GM12875 (cell line): ENCODE measurements around the gene ERC2.

Experiments used
- H3K4me3 ChIP-seq: one replicate; pipeline ENCODE4 v1.5.1; 2011; ENCODE audit warnings: low read depth, low read length, control low read depth
- TF ChIP-seq, protein P1 (sequence below): IDR thresholded peaks from 2 replicates; pipeline ENCODE4 v1.5.1; 2011; ENCODE audit warnings: low read depth, mild to moderate bottlenecking, control low read depth, inconsistent platforms, low read length, moderate library complexity, borderline replicate concordance; ENCODE audit not compliant: insufficient read depth

ERC2 gene

DNA sequence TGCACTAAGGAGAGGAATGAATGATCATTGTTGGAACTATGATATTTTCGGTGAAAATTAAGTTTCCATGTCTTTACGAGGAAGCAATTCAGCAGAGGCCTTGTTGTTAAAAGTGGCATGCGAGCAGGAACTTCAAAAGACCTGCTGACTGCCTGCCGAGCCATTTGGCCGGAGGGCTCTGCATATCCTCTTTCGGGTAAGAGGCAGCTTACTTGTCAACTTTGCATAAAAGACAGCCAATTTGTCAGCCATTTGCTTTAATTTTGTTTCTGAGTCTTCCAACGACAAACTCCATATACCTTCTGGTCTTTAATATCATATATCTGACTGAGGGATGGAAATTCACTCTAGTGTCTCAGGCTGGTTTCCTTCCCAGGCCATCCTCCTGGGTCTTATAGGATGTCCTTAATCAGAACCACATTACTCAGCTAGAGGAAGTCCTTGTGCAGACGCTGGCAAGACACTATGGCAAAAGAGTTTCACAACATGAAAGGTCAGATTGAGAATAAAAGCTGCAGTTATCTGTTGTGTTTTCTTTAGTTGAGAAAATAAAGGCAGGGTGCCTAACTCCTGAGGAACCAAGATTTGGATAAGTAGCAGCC, 852.5 kb downstream of the ERC2 start:
- H3K4me3 ChIP-seq = no peak overlapping the region
- TF ChIP-seq, protein P1, sequence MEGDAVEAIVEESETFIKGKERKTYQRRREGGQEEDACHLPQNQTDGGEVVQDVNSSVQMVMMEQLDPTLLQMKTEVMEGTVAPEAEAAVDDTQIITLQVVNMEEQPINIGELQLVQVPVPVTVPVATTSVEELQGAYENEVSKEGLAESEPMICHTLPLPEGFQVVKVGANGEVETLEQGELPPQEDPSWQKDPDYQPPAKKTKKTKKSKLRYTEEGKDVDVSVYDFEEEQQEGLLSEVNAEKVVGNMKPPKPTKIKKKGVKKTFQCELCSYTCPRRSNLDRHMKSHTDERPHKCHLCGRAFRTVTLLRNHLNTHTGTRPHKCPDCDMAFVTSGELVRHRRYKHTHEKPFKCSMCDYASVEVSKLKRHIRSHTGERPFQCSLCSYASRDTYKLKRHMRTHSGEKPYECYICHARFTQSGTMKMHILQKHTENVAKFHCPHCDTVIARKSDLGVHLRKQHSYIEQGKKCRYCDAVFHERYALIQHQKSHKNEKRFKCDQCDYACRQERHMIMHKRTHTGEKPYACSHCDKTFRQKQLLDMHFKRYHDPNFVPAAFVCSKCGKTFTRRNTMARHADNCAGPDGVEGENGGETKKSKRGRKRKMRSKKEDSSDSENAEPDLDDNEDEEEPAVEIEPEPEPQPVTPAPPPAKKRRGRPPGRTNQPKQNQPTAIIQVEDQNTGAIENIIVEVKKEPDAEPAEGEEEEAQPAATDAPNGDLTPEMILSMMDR = no peak

DNA sequence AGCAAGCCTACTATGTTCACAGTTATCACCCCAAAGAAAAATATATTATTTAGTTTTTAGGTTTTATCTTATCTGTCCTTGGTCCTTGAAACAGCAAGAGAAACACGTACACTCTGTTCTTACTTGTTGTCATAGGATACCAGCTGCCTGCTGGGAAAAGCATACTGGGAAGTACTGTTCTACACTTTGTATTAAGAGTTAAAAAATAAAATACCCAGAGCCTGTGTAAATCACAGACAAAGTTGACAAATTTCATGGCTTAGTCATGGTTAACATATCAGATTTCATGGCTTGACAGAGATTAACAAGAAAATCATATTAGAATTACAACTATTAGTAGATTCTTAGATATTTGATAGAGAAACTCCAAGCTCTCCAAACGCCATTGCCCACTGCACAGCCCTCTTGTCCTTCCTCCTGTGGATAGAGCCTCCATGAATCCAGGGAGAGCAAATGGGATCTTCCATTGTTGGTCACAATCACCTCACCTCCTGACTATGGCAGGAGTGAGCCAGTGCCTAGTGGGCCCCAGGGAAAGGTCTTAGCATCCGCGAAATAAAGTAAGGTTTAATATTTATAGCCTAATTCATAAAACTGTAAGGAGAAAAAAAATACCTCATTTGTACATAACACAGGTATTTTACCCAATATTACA, 853.1 kb downstream of the ERC2 start:
- H3K4me3 ChIP-seq = no peak overlapping the region
- TF ChIP-seq, protein P1 = no peak

DNA sequence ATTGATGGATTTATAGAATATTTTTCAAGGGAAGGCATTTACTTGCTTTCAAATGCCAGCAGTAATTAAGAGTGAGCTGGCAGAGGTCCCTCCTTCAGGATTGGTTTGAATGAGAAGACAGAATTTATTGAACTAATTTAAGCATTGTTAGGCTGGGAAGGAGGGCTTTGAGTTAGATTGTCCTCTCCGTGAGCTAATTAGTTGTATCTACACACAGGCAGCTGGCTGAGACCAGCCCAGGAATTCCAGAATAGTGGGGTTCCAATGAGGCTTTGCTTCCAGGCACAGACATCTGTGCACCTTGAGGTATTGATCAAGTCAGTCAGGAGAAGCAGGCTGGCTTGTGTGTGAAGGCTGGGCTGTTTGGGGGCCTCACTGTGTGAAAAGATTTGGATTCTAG, 857.1 kb downstream of the ERC2 start:
- no peak overlapping the region for H3K4me3 ChIP-seq
- TF ChIP-seq, protein P1 = no peak

DNA sequence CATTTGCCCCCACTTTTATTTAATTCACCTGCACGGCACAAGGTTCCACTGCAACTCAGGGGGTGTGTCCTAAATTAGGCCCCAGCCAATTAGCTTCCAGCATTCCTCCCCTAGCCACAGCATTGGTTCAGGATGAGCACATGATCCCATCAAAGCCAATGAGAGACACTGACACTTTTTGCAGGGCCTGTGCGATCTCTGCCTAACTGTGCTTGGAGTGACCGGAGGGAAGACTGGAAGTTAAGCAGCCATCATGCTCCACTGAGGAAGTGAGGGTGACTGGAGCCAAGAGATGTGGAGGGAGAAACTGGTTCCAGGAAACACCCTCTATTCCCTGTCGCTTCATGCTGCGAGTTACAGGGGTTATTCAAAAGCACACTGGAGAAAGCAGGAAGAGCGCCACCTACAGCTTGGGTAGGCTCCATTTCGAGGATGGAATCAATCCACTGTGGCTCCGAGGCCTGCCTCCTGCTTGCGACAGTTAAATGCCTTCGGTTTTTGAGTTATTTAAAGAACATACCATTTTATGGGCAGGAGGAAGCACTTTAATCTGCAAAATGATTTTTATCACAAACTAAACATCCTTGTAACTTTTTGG, 858.9 kb downstream of the ERC2 start:
- H3K4me3 ChIP-seq = no peak overlapping the region
- TF ChIP-seq, protein P1 = no peak

DNA sequence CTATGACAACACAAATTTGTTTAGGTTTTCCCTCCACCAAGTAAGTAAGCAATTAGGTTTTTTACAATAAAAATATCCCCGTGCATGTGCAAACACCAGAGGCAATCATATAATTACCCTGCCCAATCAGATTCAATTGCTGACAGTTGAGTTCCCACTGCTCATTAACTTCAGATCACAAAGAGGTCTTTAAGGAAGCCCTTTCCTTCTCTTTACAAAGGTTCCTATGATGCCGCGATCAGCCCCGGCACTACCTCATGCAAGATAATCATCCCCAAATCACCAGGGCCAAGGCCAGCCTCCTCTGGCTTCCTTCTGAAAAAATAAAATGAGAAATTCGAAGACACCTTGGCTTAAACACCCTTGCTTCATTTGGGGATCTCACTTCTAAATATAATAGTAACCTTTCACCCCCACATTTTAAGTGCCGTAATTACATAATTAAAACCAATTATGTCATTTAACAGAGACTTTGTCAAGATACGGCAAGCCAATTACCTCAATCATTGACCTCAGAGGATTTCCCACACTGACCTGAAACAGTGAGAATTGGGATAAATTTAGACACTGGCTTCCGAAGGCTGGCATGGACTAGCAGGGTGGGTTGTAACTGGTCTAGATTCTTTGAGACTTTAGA, 859.8 kb downstream of the ERC2 start:
- TF ChIP-seq, protein P1 = no peak
- H3K4me3 ChIP-seq = no peak overlapping the region

DNA sequence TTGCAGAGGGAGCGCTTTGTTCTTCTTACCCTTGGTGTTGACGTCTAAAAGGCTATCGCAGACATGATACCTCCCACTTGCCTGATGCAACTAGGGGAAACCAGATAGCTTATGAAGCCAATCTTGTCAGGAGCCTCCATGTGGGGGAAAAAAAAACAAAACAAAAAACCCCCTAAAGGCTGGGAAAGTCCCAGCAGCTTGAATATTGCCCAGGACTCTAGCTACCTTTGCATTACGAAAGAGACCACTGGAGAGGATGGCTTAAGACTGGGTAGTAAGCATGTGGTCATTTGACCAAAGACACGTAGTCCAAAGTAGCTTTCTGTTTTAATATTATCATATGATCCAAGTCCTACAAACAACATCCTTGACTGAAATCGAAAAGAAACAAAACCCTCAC, 860.4 kb downstream of the ERC2 start:
- TF ChIP-seq, protein P1 = no peak
- H3K4me3 ChIP-seq = no peak overlapping the region
